ENCODE results near the gene DNLZ. TPM values are rescaled to one million over a fixed set of nuclear protein-coding genes. Genes with fewer than 3 reads are reported as not detected.

Gene DNLZ
- total and polyA plus RNA-seq, 7 donors: 8.2 to 40.7 (median 18.7) TPM

DNA sequence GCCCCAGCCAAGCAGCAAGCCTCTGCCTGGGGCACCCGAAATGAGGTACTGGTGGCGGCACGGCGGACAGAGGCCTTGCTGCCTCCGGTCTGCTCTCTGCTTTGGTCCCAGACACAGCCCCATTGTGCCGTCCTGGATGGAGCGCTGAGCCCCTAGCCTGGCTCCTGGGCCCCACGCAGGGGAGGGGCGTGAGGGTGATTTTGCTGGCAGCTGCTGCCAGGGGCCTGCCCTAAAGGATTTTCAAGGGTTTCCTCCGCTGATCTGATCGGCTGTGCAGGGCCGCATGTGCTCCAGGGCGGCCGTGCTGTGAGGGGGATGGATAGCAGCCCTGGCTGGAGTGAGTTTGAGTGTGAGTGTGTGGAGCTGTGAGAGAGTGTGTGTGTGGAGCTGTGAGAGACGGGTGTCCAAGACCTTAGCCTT, 34.9 kb downstream of the DNLZ start:
- H3K4me3 ChIP-seq: peak overlapping the region; percentile 63
- no peaks in the 10 kb centered on the region for H3K9me3 ChIP-seq
- no peak overlapping the region for H3K27ac ChIP-seq
- H3K27me3 ChIP-seq (ENCODE audit: insufficient read depth in 3 of 3, low read length in 2 of 3): peaks cover 0 to 38% (median 3%) of the 10 kb centered on the region in 3 donors
- TF ChIP-seq, protein P1, sequence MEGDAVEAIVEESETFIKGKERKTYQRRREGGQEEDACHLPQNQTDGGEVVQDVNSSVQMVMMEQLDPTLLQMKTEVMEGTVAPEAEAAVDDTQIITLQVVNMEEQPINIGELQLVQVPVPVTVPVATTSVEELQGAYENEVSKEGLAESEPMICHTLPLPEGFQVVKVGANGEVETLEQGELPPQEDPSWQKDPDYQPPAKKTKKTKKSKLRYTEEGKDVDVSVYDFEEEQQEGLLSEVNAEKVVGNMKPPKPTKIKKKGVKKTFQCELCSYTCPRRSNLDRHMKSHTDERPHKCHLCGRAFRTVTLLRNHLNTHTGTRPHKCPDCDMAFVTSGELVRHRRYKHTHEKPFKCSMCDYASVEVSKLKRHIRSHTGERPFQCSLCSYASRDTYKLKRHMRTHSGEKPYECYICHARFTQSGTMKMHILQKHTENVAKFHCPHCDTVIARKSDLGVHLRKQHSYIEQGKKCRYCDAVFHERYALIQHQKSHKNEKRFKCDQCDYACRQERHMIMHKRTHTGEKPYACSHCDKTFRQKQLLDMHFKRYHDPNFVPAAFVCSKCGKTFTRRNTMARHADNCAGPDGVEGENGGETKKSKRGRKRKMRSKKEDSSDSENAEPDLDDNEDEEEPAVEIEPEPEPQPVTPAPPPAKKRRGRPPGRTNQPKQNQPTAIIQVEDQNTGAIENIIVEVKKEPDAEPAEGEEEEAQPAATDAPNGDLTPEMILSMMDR (IDR thresholded peaks at IDR 0.05): no peak
- peaks cover 5% of the 10 kb centered on the region for H3K4me1 ChIP-seq
- no peaks in the 10 kb centered on the region for H3K36me3 ChIP-seq (ENCODE audit: insufficient read depth in 1 of 2, low read depth in 1 of 2)
- no peak for DNase-seq
- 33 to 53% (median 38%) methylated on average over 15 of the region's 15 CpGs for WGBS, 3 donors
- ATAC-seq: no peak
- intact Hi-C loops (cut with DNase I): no loop called here

DNA sequence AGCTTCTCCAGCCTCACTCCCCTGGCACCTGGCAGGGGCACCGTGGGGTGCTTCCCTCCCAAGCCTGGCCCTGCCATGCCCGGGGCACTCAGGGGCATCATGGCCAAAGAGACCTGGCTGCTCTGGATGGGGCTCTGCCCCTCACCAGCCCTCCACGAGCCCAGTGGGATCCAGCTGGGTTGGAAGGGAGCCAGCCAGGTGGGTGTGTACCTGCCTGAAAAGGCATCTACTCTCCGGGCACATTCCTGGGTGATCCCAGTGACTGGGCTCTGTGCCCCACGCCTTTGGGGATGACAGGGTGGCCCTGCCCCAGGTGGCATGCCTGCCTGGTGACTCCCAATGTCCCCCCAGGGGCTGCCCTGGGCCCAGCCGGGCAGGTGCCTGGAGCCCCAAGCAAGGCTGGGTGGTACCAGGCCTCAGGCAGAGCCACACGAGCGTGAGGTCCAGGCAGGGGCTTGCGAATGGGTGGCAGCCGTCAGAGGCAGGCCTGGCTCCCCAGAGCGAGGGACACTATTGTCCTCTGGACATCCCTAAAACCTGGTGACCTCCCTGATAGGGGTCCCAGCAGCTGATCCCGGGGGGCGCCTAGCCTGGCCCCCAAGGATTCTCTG, 35.4 kb downstream of the DNLZ start:
- intact Hi-C loops (cut with DNase I): no loop called here
- Histone ChIP-seq H3K27ac (no peak overlapping the region), H3K9me3 (no peaks in the 10 kb centered on the region), H3K36me3 (ENCODE audit: insufficient read depth in 1 of 2, low read depth in 1 of 2) (no peaks in the 10 kb centered on the region), H3K4me3 (peak overlapping the region; percentile 63), H3K27me3 (ENCODE audit: insufficient read depth in 3 of 3, low read length in 2 of 3) (peaks cover 0 to 38% (median 3%) of the 10 kb centered on the region in 3 donors), H3K4me1 (peaks cover 5% of the 10 kb centered on the region)
- DNase-seq (no peak), ATAC-seq (no peak)
- TF ChIP-seq, protein P1 (IDR thresholded peaks at IDR 0.05): no peak
- WGBS, 3 donors: 27 to 33% (median 30%) methylated on average over 13 of the region's 13 CpGs

DNA sequence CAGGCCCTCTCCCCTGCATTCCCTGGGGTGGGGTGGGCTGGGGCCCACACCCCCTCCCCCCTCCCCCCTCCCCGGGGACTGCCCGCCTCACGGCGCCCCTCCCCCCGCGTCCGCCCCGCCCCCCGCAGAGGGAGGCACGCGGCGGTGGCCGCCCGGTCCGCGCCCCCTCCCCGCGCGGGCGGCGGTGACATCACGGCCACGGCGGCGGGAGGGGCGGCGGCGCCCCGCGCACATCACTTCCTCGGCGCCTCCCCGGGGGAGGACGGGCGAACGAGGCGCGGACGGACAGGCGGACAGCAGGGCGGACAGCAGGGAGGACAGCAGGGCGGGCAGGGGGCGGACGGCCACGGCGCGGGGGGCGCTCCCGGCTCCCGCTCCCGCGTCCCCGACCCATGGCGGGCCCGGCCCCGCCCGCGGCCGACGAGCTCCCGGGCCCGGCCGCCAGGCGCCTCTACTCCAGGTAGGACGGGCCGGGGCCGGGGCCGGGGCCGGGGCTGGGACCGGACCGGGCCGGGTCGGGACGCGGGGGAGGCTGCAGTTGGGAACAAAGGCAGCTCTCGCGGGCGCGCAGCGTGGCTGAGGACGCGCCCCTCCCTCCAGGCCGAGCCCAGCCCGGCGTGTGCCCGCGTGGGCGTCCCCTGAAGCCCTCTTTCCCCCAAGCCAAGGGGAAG, 36.1 kb downstream of the DNLZ start, which contains the start of gene GPSM1:
Gene GPSM1 (plus strand): TSS at position 236 of the 671 bp plus-strand sequence. CDS start 157 bp downstream, at position 393.
- intact Hi-C loops (cut with DNase I): no loop called here
- H3K4me3 ChIP-seq: peak within 1 kb of the TSS; percentile 63
- H3K4me1 ChIP-seq: peaks cover 5% of the 10 kb centered on the region
- no peak within 1 kb of the TSS for H3K27ac ChIP-seq
- TF ChIP-seq, protein P1 (IDR thresholded peaks at IDR 0.05): no peak
- DNase-seq (peak in 1 of 2 donors; percentile 56), ATAC-seq (peak in 1 of 4 donors; percentile 35)
- H3K9me3 ChIP-seq: no peaks in the 10 kb centered on the region
- whole genome bisulfite sequencing, 3 donors: 1 to 2% (median 2%) methylated on average over 13 to 85 of the region's 88 CpGs
- H3K36me3 ChIP-seq (ENCODE audit: insufficient read depth in 1 of 2, low read depth in 1 of 2): no peaks in the 10 kb centered on the region
- H3K27me3 ChIP-seq (ENCODE audit: insufficient read depth in 3 of 3, low read length in 2 of 3): peaks cover 0 to 43% (median 3%) of the 10 kb centered on the region in 3 donors

DNA sequence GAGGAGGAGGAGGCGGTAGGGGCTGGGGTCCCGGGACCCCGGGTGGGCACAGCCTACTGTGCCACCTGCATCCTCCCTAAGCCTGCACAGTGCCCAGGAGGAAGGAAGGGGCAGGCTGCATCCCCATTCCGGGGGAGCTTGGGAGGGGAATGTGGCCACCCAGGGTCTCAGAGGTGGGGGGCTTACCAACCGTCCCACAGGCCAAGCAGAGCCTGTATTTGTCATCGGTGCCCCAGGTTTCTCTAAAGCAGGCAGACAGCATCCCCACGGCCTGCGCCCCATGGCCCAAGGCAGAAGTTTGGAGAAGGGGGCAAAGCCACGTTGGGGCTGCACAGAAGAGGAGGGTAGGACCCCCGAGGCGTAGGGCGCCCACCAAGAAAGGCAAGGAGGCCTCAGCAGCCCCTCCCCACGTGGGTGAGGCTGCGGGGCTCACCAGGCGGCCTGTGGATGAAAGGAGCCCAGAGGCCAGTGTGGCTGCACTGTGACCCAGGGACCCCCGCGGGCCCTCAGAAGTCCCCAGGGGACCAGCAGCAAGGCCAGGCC, 36.7 kb downstream of the DNLZ start:
- Histone ChIP-seq H3K27me3 (ENCODE audit: insufficient read depth in 3 of 3, low read length in 2 of 3) (peaks cover 0 to 43% (median 6%) of the 10 kb centered on the region in 3 donors), H3K4me3 (peak overlapping the region; percentile 63), H3K27ac (no peak overlapping the region), H3K36me3 (ENCODE audit: insufficient read depth in 1 of 2, low read depth in 1 of 2) (no peaks in the 10 kb centered on the region), H3K9me3 (no peaks in the 10 kb centered on the region), H3K4me1 (peaks cover 5% of the 10 kb centered on the region)
- intact Hi-C loops (cut with DNase I): no loop called here
- WGBS, 3 donors: 35 to 39% (median 35%) methylated on average over 11 to 17 of the region's 17 CpGs
- ATAC-seq: peak in 1 of 4 donors; percentile 10
- no peak for DNase-seq
- TF ChIP-seq, protein P1 (IDR thresholded peaks at IDR 0.05): no peak
